Thyroid gland (tissue), 4 donors: ENCODE data around the gene DAPK1.

Experiments used
- CTCF ChIP-seq, 6 experiments: fragments of 200-600 bp in 3 of 6; fragments of 450-650 bp in 3 of 6; sonication (generic) in 3 of 6; IDR thresholded peaks; one replicate each; pipeline ENCODE4 v1.5.1; 2016 to 2019; ENCODE audit warnings: antibody characterized with exemption in 6 of 6, mild to moderate bottlenecking in 2 of 6, inconsistent platforms in 1 of 6, moderate library complexity in 1 of 6
- POLR2A ChIP-seq, 2 donors: fragments of 450-650 bp; IDR thresholded peaks; one replicate each; pipeline ENCODE4 v1.6.1; 2017; ENCODE audit warnings: antibody characterized with exemption in 2 of 2, mild to moderate bottlenecking in 2 of 2, moderate library complexity in 1 of 2

GRCh38 chr9:87602933-87603643 lies 105.4 kb downstream of the DAPK1 start:
- TF ChIP-seq POLR2A (IDR thresholded peaks at IDR 0.05) (no peak), CTCF (IDR thresholded peaks at IDR 0.05) (no peak)
